CD4-positive, CD25-positive, alpha-beta regulatory T cell (primary cell): ENCODE measurements around the gene CADM2. TPM values are rescaled to one million over a fixed set of nuclear protein-coding genes. Genes with fewer than 3 reads are reported as not detected.
A peak's percentile ranks its signal among the peaks of the same experiment; 100 is the strongest.

Experiments used
- ATAC-seq, 2 donors: fragments of 150-1000 bp; cut with Tn5 transposase; one replicate each; pipeline ENCODE4 v1.10.0; 2021; ENCODE audit warnings: low read depth in 2 of 2, moderate number of reproducible peaks in 2 of 2, moderate library complexity in 1 of 2
- DNase-seq, 3 donors: peaks; one replicate each; pipeline versions ENCODE4 v3.0.0 to v3.0.0-alpha.2; 2012 to 2022; ENCODE audit warnings: mixed read lengths in 1 of 3
- H3K27ac ChIP-seq: one replicate; pipeline ENCODE4 v1.7.0; 2013; ENCODE audit warnings: mild to moderate bottlenecking, low read length; ENCODE audit not compliant: insufficient read depth, poor library complexity, severe bottlenecking
- H3K27me3 ChIP-seq: one replicate; pipeline ENCODE4 v1.7.0; 2013; ENCODE audit warnings: low read length; ENCODE audit not compliant: control insufficient read depth, insufficient read depth
- H3K36me3 ChIP-seq: one replicate; pipeline ENCODE4 v1.7.0; 2013; ENCODE audit warnings: mild to moderate bottlenecking, low read length, moderate library complexity; ENCODE audit not compliant: control insufficient read depth, insufficient read depth
- H3K4me1 ChIP-seq: 2 replicates; pipeline ENCODE4 v1.7.0; 2013; ENCODE audit warnings: mild to moderate bottlenecking, low read length; ENCODE audit not compliant: insufficient read depth, control insufficient read depth, poor library complexity, severe bottlenecking
- H3K4me3 ChIP-seq: one replicate; pipeline ENCODE4 v1.7.0; 2013; ENCODE audit warnings: low read depth, mild to moderate bottlenecking, low read length, moderate library complexity
- H3K9me3 ChIP-seq, 2 experiments: 1 replicate in 1 of 2; 2 replicates in 1 of 2; pipeline ENCODE4 v1.7.0; 2013; ENCODE audit warnings: low read length in 2 of 2, mild to moderate bottlenecking in 1 of 2, moderate library complexity in 1 of 2; ENCODE audit not compliant: control insufficient read depth in 2 of 2
- H3K27ac Mint-ChIP-seq, 3 donors: one replicate each; pipeline ENCODE4 v1.8.0; 2020 to 2022; ENCODE audit warnings: mild to moderate bottlenecking in 3 of 3, mixed read lengths in 3 of 3, moderate library complexity in 2 of 3
- H3K27me3 Mint-ChIP-seq: one replicate; pipeline ENCODE4 v1.8.0; 2022; ENCODE audit warnings: mild to moderate bottlenecking, mixed read lengths
- H3K36me3 Mint-ChIP-seq: one replicate; pipeline ENCODE4 v1.8.0; 2020; ENCODE audit warnings: mixed read lengths
- H3K4me1 Mint-ChIP-seq, 4 donors: one replicate each; pipeline ENCODE4 v1.8.0; 2020 to 2022; ENCODE audit warnings: mixed read lengths in 4 of 4, mild to moderate bottlenecking in 1 of 4
- H3K4me3 Mint-ChIP-seq, 4 donors: one replicate each; pipeline ENCODE4 v1.8.0; 2020 to 2022; ENCODE audit warnings: mild to moderate bottlenecking in 4 of 4, mixed read lengths in 4 of 4, moderate library complexity in 3 of 4
- H3K9me3 Mint-ChIP-seq, 7 donors: one replicate each; pipeline ENCODE4 v1.8.0; 2020 to 2022; ENCODE audit warnings: mixed read lengths in 7 of 7, mild to moderate bottlenecking in 3 of 7, moderate library complexity in 2 of 7
- polyA plus RNA-seq, 4 donors: library from polyadenylated mRNA; unstranded; fragments of 300-500 nt; fragmentation: Illumina TruSeq; gene quantifications; one replicate each; pipeline ENCODE4 v1.2.3, GENCODE V29; 2021
- total RNA-seq: library from RNA; stranded (reverse); gene quantifications from one replicate; pipeline ENCODE4 v1.2.3, GENCODE V29; 2022

CADM2 gene
- total and polyA plus RNA-seq, 5 donors from 2014 or later, result not detected

- no peak overlapping the region for H3K4me3 Mint-ChIP-seq
- no peak overlapping the region for H3K27ac Mint-ChIP-seq
- H3K27ac ChIP-seq, result no peak overlapping the region
- no peaks in the 10 kb centered on the region for H3K36me3 Mint-ChIP-seq
- peaks cover 0 to 4% of the 10 kb centered on the region in 2 experiments for H3K9me3 ChIP-seq
- no peaks in the 10 kb centered on the region for H3K27me3 Mint-ChIP-seq
- no peaks in the 10 kb centered on the region for H3K27me3 ChIP-seq
- ATAC-seq (no peak), DNase-seq (no peak)
- H3K9me3 Mint-ChIP-seq, result peaks cover 0 to 8% (median 1%) of the 10 kb centered on the region in 7 donors
- H3K36me3 ChIP-seq, result no peaks in the 10 kb centered on the region
- H3K4me3 ChIP-seq, result no peak overlapping the region
- H3K4me1 Mint-ChIP-seq, result no peaks in the 10 kb centered on the region
- no peaks in the 10 kb centered on the region for H3K4me1 ChIP-seq
These were observed 211.9 kb downstream of the CADM2 start for GRCh38 chr3:85170646-85171045.

GRCh38 chr3:85171976-85172375 is 213.2 kb downstream of the CADM2 start:
- Mint-ChIP-seq H3K9me3 (peaks cover 0 to 8% (median 1%) of the 10 kb centered on the region in 7 donors), H3K36me3 (no peaks in the 10 kb centered on the region), H3K27me3 (no peaks in the 10 kb centered on the region), H3K4me3 (no peak overlapping the region), H3K4me1 (no peaks in the 10 kb centered on the region), H3K27ac (no peak overlapping the region)
- no peaks in the 10 kb centered on the region for H3K4me1 ChIP-seq
- H3K27me3 ChIP-seq, result no peaks in the 10 kb centered on the region
- H3K4me3 ChIP-seq, result no peak overlapping the region
- H3K9me3 ChIP-seq, result peaks cover 0 to 4% of the 10 kb centered on the region in 2 experiments
- ATAC-seq, result no peak
- H3K36me3 ChIP-seq, result no peaks in the 10 kb centered on the region
- DNase-seq, result no peak
- H3K27ac ChIP-seq, result no peak overlapping the region

GRCh38 chr3:85176799-85177198 is 218.0 kb downstream of the CADM2 start:
- Mint-ChIP-seq H3K4me3 (no peak overlapping the region), H3K9me3 (peaks cover 0 to 12% (median 1%) of the 10 kb centered on the region in 7 donors), H3K36me3 (no peaks in the 10 kb centered on the region), H3K27ac (no peak overlapping the region), H3K27me3 (no peaks in the 10 kb centered on the region), H3K4me1 (no peaks in the 10 kb centered on the region)
- Histone ChIP-seq H3K4me3 (no peak overlapping the region), H3K4me1 (no peaks in the 10 kb centered on the region), H3K9me3 (peaks cover 0 to 2% of the 10 kb centered on the region in 2 experiments), H3K27me3 (no peaks in the 10 kb centered on the region), H3K27ac (no peak overlapping the region), H3K36me3 (no peaks in the 10 kb centered on the region)
- DNase-seq (no peak), ATAC-seq (no peak)

- peaks cover 0 to 10% (median 2%) of the 10 kb centered on the region in 7 donors for H3K9me3 Mint-ChIP-seq
- no peak overlapping the region for H3K27ac Mint-ChIP-seq
- no peak for DNase-seq
- H3K9me3 ChIP-seq, result no peaks in the 10 kb centered on the region
- H3K27ac ChIP-seq, result no peak overlapping the region
- no peaks in the 10 kb centered on the region for H3K4me1 Mint-ChIP-seq
- H3K4me1 ChIP-seq, result no peaks in the 10 kb centered on the region
- no peak for ATAC-seq
- H3K36me3 ChIP-seq, result no peaks in the 10 kb centered on the region
- no peaks in the 10 kb centered on the region for H3K36me3 Mint-ChIP-seq
- no peaks in the 10 kb centered on the region for H3K27me3 Mint-ChIP-seq
- H3K4me3 Mint-ChIP-seq, result no peak overlapping the region
- no peak overlapping the region for H3K4me3 ChIP-seq
- H3K27me3 ChIP-seq, result no peaks in the 10 kb centered on the region
These were observed 224.4 kb downstream of the CADM2 start for GRCh38 chr3:85182975-85183752.

DNA sequence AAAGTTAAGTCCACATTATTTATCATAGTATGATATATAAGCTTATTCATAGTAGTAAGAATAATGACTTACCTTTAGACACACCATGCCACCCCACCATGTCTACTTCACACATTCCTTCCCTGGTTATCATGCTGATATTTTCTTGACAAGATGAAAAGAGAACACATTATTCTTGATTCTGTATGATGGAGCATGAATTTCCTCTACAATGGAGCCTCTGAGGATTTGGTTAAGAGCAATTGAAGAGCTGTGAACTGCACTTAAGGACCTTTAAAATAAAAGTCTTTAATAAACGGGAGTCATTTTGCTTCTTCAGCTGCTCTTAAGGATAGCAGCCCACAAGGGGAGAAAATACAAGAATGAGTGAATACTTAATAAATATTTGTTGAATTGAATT is 226.7 kb downstream of the CADM2 start:
- Histone ChIP-seq H3K4me1 (no peaks in the 10 kb centered on the region), H3K27ac (no peak overlapping the region), H3K9me3 (no peaks in the 10 kb centered on the region), H3K36me3 (no peaks in the 10 kb centered on the region), H3K27me3 (no peaks in the 10 kb centered on the region), H3K4me3 (no peak overlapping the region)
- no peaks in the 10 kb centered on the region for H3K4me1 Mint-ChIP-seq
- peaks cover 0 to 10% (median 2%) of the 10 kb centered on the region in 7 donors for H3K9me3 Mint-ChIP-seq
- H3K4me3 Mint-ChIP-seq, result no peak overlapping the region
- H3K36me3 Mint-ChIP-seq, result no peaks in the 10 kb centered on the region
- no peak for ATAC-seq
- no peak for DNase-seq
- H3K27ac Mint-ChIP-seq, result no peak overlapping the region
- no peaks in the 10 kb centered on the region for H3K27me3 Mint-ChIP-seq

DNA sequence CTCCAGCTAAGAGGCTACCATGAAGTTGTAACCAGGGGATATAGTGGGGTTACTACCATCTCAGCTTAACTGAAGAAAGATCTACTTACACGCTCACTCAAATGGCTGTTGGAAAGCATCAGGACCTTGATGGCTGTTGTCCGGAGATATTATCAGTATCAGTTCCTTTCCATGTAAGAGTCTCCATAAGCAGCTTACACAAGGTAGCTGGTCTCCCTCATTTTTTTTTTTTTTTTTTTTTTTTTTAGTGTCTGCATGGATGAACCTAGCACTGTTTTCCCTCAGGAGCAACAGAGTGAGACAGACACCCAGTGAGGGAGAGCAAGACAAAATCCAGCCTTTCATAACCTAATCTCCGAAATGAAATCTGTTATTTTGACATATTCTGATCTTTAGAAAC is 230.9 kb downstream of the CADM2 start:
- Histone ChIP-seq H3K4me1 (no peaks in the 10 kb centered on the region), H3K36me3 (no peaks in the 10 kb centered on the region), H3K4me3 (no peak overlapping the region), H3K27ac (no peak overlapping the region), H3K9me3 (no peaks in the 10 kb centered on the region), H3K27me3 (no peaks in the 10 kb centered on the region)
- Mint-ChIP-seq H3K9me3 (peaks cover 0 to 14% (median 4%) of the 10 kb centered on the region in 7 donors), H3K4me1 (no peaks in the 10 kb centered on the region), H3K36me3 (no peaks in the 10 kb centered on the region), H3K4me3 (no peak overlapping the region), H3K27me3 (no peaks in the 10 kb centered on the region), H3K27ac (no peak overlapping the region)
- ATAC-seq, result no peak
- no peak for DNase-seq

DNA sequence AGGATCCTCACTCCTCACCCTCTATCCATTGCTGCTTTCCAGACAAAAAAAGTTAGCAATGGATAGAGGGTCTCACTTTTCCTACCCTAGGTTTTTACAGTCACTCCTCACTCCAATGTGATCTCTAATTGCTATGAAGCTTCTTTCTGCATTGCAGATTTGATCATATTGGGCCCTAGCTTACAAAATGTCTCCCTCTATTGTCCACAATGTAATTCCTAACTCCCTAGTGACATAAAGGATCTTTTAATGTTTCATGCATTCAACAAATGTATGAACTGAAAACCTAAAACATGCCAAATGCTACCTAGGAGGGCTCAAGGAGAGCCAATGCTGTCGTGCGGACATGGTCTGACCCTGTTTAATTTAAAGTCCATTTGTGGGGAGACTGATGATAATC is 234.8 kb downstream of the CADM2 start:
- Mint-ChIP-seq H3K27ac (peak overlapping the region in 1 of 3 donors; percentile 8), H3K36me3 (no peaks in the 10 kb centered on the region)

DNA sequence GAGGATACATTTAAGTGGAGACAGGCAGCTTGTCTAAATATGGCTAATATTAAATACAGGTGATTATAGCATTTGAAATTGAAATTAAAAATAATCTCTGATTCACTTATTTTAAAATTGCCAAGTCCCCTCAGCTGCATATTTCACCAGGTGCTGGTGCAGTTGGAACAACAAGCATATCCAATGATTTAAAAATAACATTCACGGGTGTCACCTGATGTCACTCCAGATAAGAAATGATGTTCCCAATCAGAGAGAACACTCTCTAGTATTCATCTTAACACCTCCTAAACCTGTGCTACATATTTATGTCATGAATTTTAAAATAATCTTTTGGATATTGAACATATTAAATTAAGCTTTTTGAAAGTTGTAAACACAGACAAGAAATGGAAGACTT is 249.9 kb downstream of the CADM2 start:
- Mint-ChIP-seq H3K27me3 (no peaks in the 10 kb centered on the region), H3K4me3 (no peak overlapping the region), H3K27ac (no peak overlapping the region), H3K36me3 (no peaks in the 10 kb centered on the region), H3K9me3 (peaks cover 2 to 24% (median 10%) of the 10 kb centered on the region in 7 donors), H3K4me1 (no peaks in the 10 kb centered on the region)
- Histone ChIP-seq H3K36me3 (no peaks in the 10 kb centered on the region), H3K27ac (no peak overlapping the region), H3K27me3 (no peaks in the 10 kb centered on the region), H3K4me1 (no peaks in the 10 kb centered on the region), H3K9me3 (no peaks in the 10 kb centered on the region), H3K4me3 (no peak overlapping the region)
- ATAC-seq (no peak), DNase-seq (no peak)

More for the DNA sequence above, 234.8 kb downstream of the CADM2 start:
- no peaks in the 10 kb centered on the region for H3K27me3 Mint-ChIP-seq
- DNase-seq, result no peak
- no peak overlapping the region for H3K27ac ChIP-seq
- no peaks in the 10 kb centered on the region for H3K27me3 ChIP-seq
- H3K9me3 ChIP-seq, result no peaks in the 10 kb centered on the region
- no peaks in the 10 kb centered on the region for H3K4me1 Mint-ChIP-seq
- no peak overlapping the region for H3K4me3 ChIP-seq
- no peak for ATAC-seq
- H3K36me3 ChIP-seq, result no peaks in the 10 kb centered on the region
- peaks cover 0 to 9% (median 4%) of the 10 kb centered on the region in 7 donors for H3K9me3 Mint-ChIP-seq
- no peak overlapping the region for H3K4me3 Mint-ChIP-seq
- no peaks in the 10 kb centered on the region for H3K4me1 ChIP-seq
